H9 (cell line): ENCODE results near the gene AP2A2. TPM values are rescaled to one million over a fixed set of nuclear protein-coding genes. Genes with fewer than 3 reads are reported as not detected.

ENCODE experiments used
- DNase-seq: peaks from one replicate; pipeline ENCODE4 v3.0.0-alpha.2; 2017
- H2AFZ ChIP-seq: one replicate; pipeline ENCODE4 v1.6.1; 2013; ENCODE audit warnings: mild to moderate bottlenecking, low read length, control low read depth, moderate library complexity
- H2AK5ac ChIP-seq: 2 replicates; pipeline ENCODE4 v1.6.1; 2013; ENCODE audit warnings: low read length, control low read depth, mixed read lengths; ENCODE audit not compliant: insufficient read length
- H2BK120ac ChIP-seq: one replicate; pipeline ENCODE4 v1.6.1; 2013; ENCODE audit warnings: low read depth, mild to moderate bottlenecking, low read length, control low read depth, inconsistent platforms; ENCODE audit not compliant: poor library complexity, severe bottlenecking
- H2BK12ac ChIP-seq: 2 replicates; pipeline ENCODE4 v1.6.1; 2013; ENCODE audit warnings: low read length, control low read depth, mixed read lengths, low read depth; ENCODE audit not compliant: insufficient read length
- H2BK15ac ChIP-seq: 2 replicates; pipeline ENCODE4 v1.6.1; 2013; ENCODE audit warnings: low read depth, low read length, control low read depth
- H2BK20ac ChIP-seq: one replicate; pipeline ENCODE4 v1.6.1; 2013; ENCODE audit warnings: low read depth, mild to moderate bottlenecking, low read length, control low read depth, inconsistent platforms; ENCODE audit not compliant: poor library complexity, severe bottlenecking
- H2BK5ac ChIP-seq: 2 replicates; pipeline ENCODE4 v1.6.1; 2013; ENCODE audit warnings: low read length, control low read depth, mixed read lengths; ENCODE audit not compliant: insufficient read length
- H3K14ac ChIP-seq: 2 replicates; pipeline ENCODE4 v1.6.1; 2013; ENCODE audit warnings: low read length, control low read depth; ENCODE audit not compliant: insufficient read depth
- H3K18ac ChIP-seq: 2 replicates; pipeline ENCODE4 v1.6.1; 2013; ENCODE audit warnings: low read depth, mild to moderate bottlenecking, mixed read lengths, low read length, control low read depth; ENCODE audit not compliant: insufficient read length
- H3K23ac ChIP-seq: 2 replicates; pipeline ENCODE4 v1.6.1; 2013; ENCODE audit warnings: low read length, control low read depth, mixed read lengths, low read depth; ENCODE audit not compliant: insufficient read length
- H3K23me2 ChIP-seq: 2 replicates; pipeline ENCODE4 v1.6.1; 2013; ENCODE audit warnings: low read depth, mild to moderate bottlenecking, mixed read lengths, low read length, control low read depth; ENCODE audit not compliant: insufficient read length, poor library complexity, severe bottlenecking
- H3K27ac ChIP-seq: 2 replicates; pipeline ENCODE4 v1.5.1; 2013; ENCODE audit warnings: low read length, control low read depth, mixed read lengths, low read depth; ENCODE audit not compliant: insufficient read length
- H3K27me3 ChIP-seq: 2 replicates; pipeline ENCODE4 v1.6.1; 2013; ENCODE audit warnings: low read length, control low read depth, inconsistent platforms; ENCODE audit not compliant: insufficient read depth
- H3K4ac ChIP-seq: 2 replicates; pipeline ENCODE4 v1.6.1; 2013; ENCODE audit warnings: low read depth, mild to moderate bottlenecking, control low read depth, inconsistent platforms, low read length, moderate library complexity
- H3K4me1 ChIP-seq: 2 replicates; pipeline ENCODE4 v1.6.1; 2013; ENCODE audit warnings: low read length, control low read depth, inconsistent platforms; ENCODE audit not compliant: insufficient read depth
- H3K4me2 ChIP-seq: 2 replicates; pipeline ENCODE4 v1.6.1; 2013; ENCODE audit warnings: low read length, control low read depth, mixed read lengths; ENCODE audit not compliant: insufficient read length, insufficient read depth
- H3K56ac ChIP-seq: 2 replicates; pipeline ENCODE4 v1.6.1; 2013; ENCODE audit warnings: low read depth, mild to moderate bottlenecking, mixed read lengths, low read length, control low read depth; ENCODE audit not compliant: insufficient read length
- H3K79me1 ChIP-seq: 2 replicates; pipeline ENCODE4 v1.6.1; 2013; ENCODE audit warnings: low read depth, mild to moderate bottlenecking, moderate library complexity, low read length, control low read depth, inconsistent platforms; ENCODE audit not compliant: insufficient read depth, poor library complexity, severe bottlenecking
- H3K79me2 ChIP-seq: 2 replicates; pipeline ENCODE4 v1.6.1; 2013; ENCODE audit warnings: low read length, control low read depth, inconsistent platforms; ENCODE audit not compliant: insufficient read depth
- H3K9ac ChIP-seq: 2 replicates; pipeline ENCODE4 v1.6.1; 2013; ENCODE audit warnings: low read length, control low read depth, mixed read lengths; ENCODE audit not compliant: insufficient read length; ENCODE audit errors: extremely low read depth
- H3K9me3 ChIP-seq: one replicate; pipeline ENCODE4 v1.6.1; 2013; ENCODE audit warnings: low read depth, low read length, inconsistent platforms; ENCODE audit not compliant: control insufficient read depth
- H3T11ph ChIP-seq: one replicate; pipeline ENCODE4 v1.6.1; 2013; ENCODE audit warnings: mild to moderate bottlenecking, low read length, control low read depth, inconsistent platforms
- H4K20me1 ChIP-seq: one replicate; pipeline ENCODE4 v1.6.1; 2013; ENCODE audit not compliant: control insufficient read depth, insufficient read length, insufficient read depth
- H4K5ac ChIP-seq: 2 replicates; pipeline ENCODE4 v1.6.1; 2013; ENCODE audit warnings: low read depth, mild to moderate bottlenecking, mixed read lengths, low read length, control low read depth; ENCODE audit not compliant: insufficient read length
- H4K8ac ChIP-seq: replicated peaks from 2 replicates; pipeline ENCODE4 v1.6.1; 2013; ENCODE audit warnings: low read length, control low read depth, mixed read lengths, low read depth; ENCODE audit not compliant: insufficient read length
- H4K91ac ChIP-seq: 2 replicates; pipeline ENCODE4 v1.6.1; 2013; ENCODE audit warnings: low read depth, mild to moderate bottlenecking, moderate library complexity, mixed read lengths, low read length, control low read depth; ENCODE audit not compliant: insufficient read length
- H3K27ac Mint-ChIP-seq, 3 experiments: 2 replicates in 2 of 3; 3 replicates in 1 of 3; pipeline ENCODE4 v1.8.0; 2020 to 2021; ENCODE audit warnings: mixed read lengths in 3 of 3, mild to moderate bottlenecking in 1 of 3, moderate library complexity in 1 of 3
- H3K27me3 Mint-ChIP-seq: 2 replicates; pipeline ENCODE4 v1.8.0; 2021; ENCODE audit warnings: low read depth, mild to moderate bottlenecking, moderate library complexity, mixed read lengths
- H3K36me3 Mint-ChIP-seq, 3 experiments: 2 replicates in 2 of 3; 3 replicates in 1 of 3; pipeline ENCODE4 v1.8.0; 2020 to 2021; ENCODE audit warnings: low read depth in 3 of 3, mixed read lengths in 3 of 3; ENCODE audit not compliant: insufficient read depth in 1 of 3
- H3K4me1 Mint-ChIP-seq, 2 experiments: 2 replicates each; pipeline ENCODE4 v1.8.0; 2020; ENCODE audit warnings: mixed read lengths in 2 of 2
- H3K4me3 Mint-ChIP-seq, 2 experiments: 2 replicates in 1 of 2; 3 replicates in 1 of 2; pipeline ENCODE4 v1.8.0; 2020 to 2021; ENCODE audit warnings: mild to moderate bottlenecking in 2 of 2, mixed read lengths in 2 of 2, moderate library complexity in 1 of 2
- H3K9me3 Mint-ChIP-seq, 2 experiments: 2 replicates in 1 of 2; 3 replicates in 1 of 2; pipeline ENCODE4 v1.8.0; 2020; ENCODE audit warnings: mild to moderate bottlenecking in 2 of 2, mixed read lengths in 2 of 2, moderate library complexity in 1 of 2
- WGBS: extraction: QIAGEN DNeasy Blood & Tissue Kit; methylation state at CpG from one replicate; pipeline ENCODE4 v1.1.7; 2013; ENCODE audit warnings: missing lambda C conversion rate, low lambda C conversion rate, mixed read lengths; ENCODE audit not compliant: insufficient read length; ENCODE audit errors: extremely low coverage; 5-methylcytosine and 5-hydroxymethylcytosine counted together
- total RNA-seq: library from RNA; stranded (reverse); gene quantifications from 2 replicates; pipeline ENCODE4 v1.2.1, GENCODE V29; 2021
- TF ChIP-seq, protein P1 (sequence below): fragments of 200-600 bp; sonication (generic); conservative IDR thresholded peaks from 3 replicates; pipeline ENCODE4 v1.8.0; 2021; ENCODE audit warnings: antibody characterized with exemption, mild to moderate bottlenecking

The AP2A2 gene
- total RNA-seq, 1 experiment from 2014 or later = 53.7 TPM

DNA sequence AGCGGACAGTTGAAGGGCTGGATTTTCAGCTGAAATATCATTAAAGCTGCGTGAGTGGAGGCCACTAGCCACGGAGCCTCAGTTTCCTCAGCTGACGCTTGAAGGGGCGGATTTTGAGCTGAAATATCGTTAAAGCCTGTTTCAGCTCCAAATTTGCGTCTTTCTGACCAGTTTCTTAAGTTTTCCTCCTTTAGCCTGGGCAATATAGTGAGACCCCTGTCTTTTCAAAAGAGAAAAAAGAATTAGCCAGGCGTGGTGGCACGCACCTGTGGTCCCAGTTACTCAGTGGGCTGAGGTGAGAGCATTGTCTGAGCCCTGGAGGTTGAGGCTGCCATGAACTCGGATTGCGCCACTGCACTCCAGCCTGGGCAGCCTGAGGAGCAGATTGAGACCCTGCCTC, 3.7 kb downstream of the AP2A2 start:
- peaks cover 11% of the 10 kb centered on the region for H3K23me2 ChIP-seq
- no peak overlapping the region for H3T11ph ChIP-seq
- no CpG with 5 or more reads among the region's 11 CpGs for WGBS
- no peak overlapping the region for H3K9ac ChIP-seq
- DNase-seq = no peak
- no peak overlapping the region for H2BK5ac ChIP-seq
- no peak overlapping the region for H3K4ac ChIP-seq
- no peak overlapping the region for H3K14ac ChIP-seq
- H3K56ac ChIP-seq = no peak overlapping the region
- no peaks in the 10 kb centered on the region for H3K9me3 ChIP-seq
- no peak overlapping the region for H2BK15ac ChIP-seq
- peaks cover 17% of the 10 kb centered on the region; the same call in 1 of the 2 replicates for H3K79me2 ChIP-seq
- H4K8ac ChIP-seq = no peak overlapping the region
- no peak overlapping the region for H2AFZ ChIP-seq
- Mint-ChIP-seq H3K27ac (no peak overlapping the region), H3K4me1 (peaks cover 39 to 45% of the 10 kb centered on the region in 2 experiments), H3K27me3 (peaks cover 6% of the 10 kb centered on the region), H3K36me3 (peaks cover 4 to 14% (median 12%) of the 10 kb centered on the region in 3 experiments; a peak in 5 of 7 replicates), H3K9me3 (no peaks in the 10 kb centered on the region; a peak in 1 of 5 replicates), H3K4me3 (no peak overlapping the region)
- H3K4me1 ChIP-seq = peaks cover 13% of the 10 kb centered on the region; the same call in 1 of the 2 replicates
- no peaks in the 10 kb centered on the region for H4K20me1 ChIP-seq
- H4K5ac ChIP-seq = no peak overlapping the region
- H3K27me3 ChIP-seq = no peaks in the 10 kb centered on the region
- H3K27ac ChIP-seq = no peak overlapping the region
- H2AK5ac ChIP-seq = no peak overlapping the region
- no peak overlapping the region for H4K91ac ChIP-seq
- H3K23ac ChIP-seq = no peak overlapping the region
- H3K4me2 ChIP-seq = no peak overlapping the region
- no peak overlapping the region for H2BK12ac ChIP-seq
- H2BK20ac ChIP-seq = no peak overlapping the region
- TF ChIP-seq, protein P1, sequence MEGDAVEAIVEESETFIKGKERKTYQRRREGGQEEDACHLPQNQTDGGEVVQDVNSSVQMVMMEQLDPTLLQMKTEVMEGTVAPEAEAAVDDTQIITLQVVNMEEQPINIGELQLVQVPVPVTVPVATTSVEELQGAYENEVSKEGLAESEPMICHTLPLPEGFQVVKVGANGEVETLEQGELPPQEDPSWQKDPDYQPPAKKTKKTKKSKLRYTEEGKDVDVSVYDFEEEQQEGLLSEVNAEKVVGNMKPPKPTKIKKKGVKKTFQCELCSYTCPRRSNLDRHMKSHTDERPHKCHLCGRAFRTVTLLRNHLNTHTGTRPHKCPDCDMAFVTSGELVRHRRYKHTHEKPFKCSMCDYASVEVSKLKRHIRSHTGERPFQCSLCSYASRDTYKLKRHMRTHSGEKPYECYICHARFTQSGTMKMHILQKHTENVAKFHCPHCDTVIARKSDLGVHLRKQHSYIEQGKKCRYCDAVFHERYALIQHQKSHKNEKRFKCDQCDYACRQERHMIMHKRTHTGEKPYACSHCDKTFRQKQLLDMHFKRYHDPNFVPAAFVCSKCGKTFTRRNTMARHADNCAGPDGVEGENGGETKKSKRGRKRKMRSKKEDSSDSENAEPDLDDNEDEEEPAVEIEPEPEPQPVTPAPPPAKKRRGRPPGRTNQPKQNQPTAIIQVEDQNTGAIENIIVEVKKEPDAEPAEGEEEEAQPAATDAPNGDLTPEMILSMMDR = no peak
- H3K79me1 ChIP-seq = peaks cover 18% of the 10 kb centered on the region
- no peak overlapping the region for H3K18ac ChIP-seq
- H2BK120ac ChIP-seq = no peak overlapping the region
